ENCODE results near the gene DNAI2.

DNAI2 gene

DNA sequence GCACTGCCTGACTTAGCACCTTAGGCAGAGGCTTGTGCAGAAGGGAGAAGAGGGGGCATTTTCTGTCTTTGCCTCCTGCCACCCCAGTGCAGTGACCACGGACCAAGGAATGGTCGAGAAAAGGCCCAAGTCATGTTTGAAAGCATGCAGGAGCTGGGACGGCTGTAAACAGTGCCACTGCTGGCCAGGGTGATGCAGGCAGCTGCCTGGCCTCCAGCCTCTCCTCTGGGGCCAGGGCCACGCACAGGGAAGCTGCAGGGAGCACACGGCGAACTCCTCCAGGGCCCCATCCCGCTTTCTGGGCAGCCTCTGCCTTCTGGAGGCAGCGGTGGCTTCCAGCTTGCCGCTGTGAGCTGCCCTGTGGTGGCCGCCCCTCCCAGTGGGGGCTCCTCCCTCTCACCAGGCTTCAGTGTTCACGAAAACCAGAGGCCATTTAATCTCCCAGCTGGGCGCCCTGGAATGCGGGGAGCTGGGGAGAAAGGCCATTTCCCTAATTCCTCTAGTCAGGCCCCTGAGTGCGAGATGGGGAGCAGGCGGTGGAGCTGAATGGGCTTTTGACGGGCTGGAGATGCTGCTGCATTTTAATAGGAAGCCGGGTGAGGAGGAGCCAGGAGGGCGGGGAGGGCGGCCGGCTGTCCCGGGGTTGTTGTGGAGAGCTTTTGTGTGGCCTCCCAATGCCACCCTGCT lies 28.7 kb upstream of the DNAI2 start:
- H3K4me3 ChIP-seq (ENCODE audit: low read depth, low read length), result no peak overlapping the region
- TF ChIP-seq ZNF596 (tag by site-specific recombination; IDR thresholded peaks at IDR 0.05), result no peak
- TF ChIP-seq ZNF280C (tag by site-specific recombination; IDR thresholded peaks at IDR 0.05), result no peak
- 0 out of 2 replicates have a peak, but pooled peaks have one; percentile 21 for TF ChIP-seq ZBTB8A (tag by site-specific recombination; IDR thresholded peaks at IDR 0.05)
- no peak for TF ChIP-seq ZNF211 (tag by site-specific recombination; IDR thresholded peaks at IDR 0.05; ENCODE audit: low read depth)
- TF ChIP-seq ZNF10 (tag by site-specific recombination; IDR thresholded peaks at IDR 0.05), result no peak
- peak; percentile 100 for TF ChIP-seq ZIC2 (tag by site-specific recombination; IDR thresholded peaks at IDR 0.05)
- TF ChIP-seq ZNF148 (tag by site-specific recombination; IDR thresholded peaks at IDR 0.05; ENCODE audit: borderline replicate concordance), result no peak
- no peak for TF ChIP-seq ZNF48 (tag by site-specific recombination; IDR thresholded peaks at IDR 0.05)
- TF ChIP-seq ZNF223 (tag by site-specific recombination; IDR thresholded peaks at IDR 0.05), result peak; percentile 78
- TF ChIP-seq ZNF571 (tag by site-specific recombination; IDR thresholded peaks at IDR 0.05), result no peak
- TF ChIP-seq ZNF629 (tag by site-specific recombination; IDR thresholded peaks at IDR 0.05), result no peak
- no peak for TF ChIP-seq ZNF529 (tag by site-specific recombination; IDR thresholded peaks at IDR 0.05; ENCODE audit: insufficient replicate concordance)
- TF ChIP-seq ZNF423 (tag by site-specific recombination; IDR thresholded peaks at IDR 0.05), result peak; percentile 59; the same call in 1 of the 2 replicates
- no peak for TF ChIP-seq GLI4 (tag by site-specific recombination; IDR thresholded peaks at IDR 0.05)
- TF ChIP-seq ZNF548 (tag by site-specific recombination; IDR thresholded peaks at IDR 0.05), result no peak
- TF ChIP-seq ZNF341 (tag by site-specific recombination; IDR thresholded peaks at IDR 0.05; ENCODE audit: low read depth), result 0 out of 2 replicates have a peak, but pooled peaks have one; percentile 29
- no peak for TF ChIP-seq ZNF544 (tag by site-specific recombination; IDR thresholded peaks at IDR 0.05)
- H3K9me3 ChIP-seq (ENCODE audit: control insufficient read depth, insufficient read depth, low read depth, low read length), result no peaks in the 10 kb centered on the region
- H3K27ac ChIP-seq (ENCODE audit: extremely low read depth, low read depth, low read length), result no peak overlapping the region
- H3K4me1 ChIP-seq (ENCODE audit: control insufficient read depth, insufficient read depth, low read length), result no peaks in the 10 kb centered on the region
- CTCF ChIA-PET, result no interaction called here
- peaks cover 0 to 4% of the 10 kb centered on the region in 2 experiments; a peak in 1 of 3 replicates for H3K36me3 ChIP-seq (ENCODE audit: control insufficient read depth in 2 of 2, insufficient read depth in 1 of 2, low read length in 2 of 2)
- POLR2A ChIA-PET, result interaction anchor here (0.5 kb wide), 1 partner anchor 256 kb away, joined by 4 read pairs; no protein-coding TSS in a partner anchor

DNA sequence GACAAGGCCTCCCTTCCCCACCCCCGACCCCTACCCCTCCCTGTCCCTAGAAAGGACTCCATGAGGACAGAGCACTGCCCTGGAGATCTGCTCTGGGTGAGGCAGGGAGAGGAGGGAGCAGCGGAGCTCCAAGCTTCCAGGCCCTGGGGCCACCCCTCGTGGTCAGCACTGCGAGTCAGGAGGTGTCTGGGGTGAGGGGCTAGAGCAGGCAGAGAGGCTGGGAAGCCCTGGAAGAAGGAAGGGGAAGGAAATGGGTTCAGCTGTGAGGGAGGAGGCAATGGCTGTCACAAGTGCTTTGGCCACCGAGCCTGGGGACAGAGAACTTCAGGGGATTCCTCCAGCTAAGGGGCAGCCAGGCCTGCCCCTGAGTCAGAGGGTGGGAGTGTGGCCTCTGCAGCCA lies 28.2 kb upstream of the DNAI2 start:
- ChIA-PET CTCF (no interaction called here), POLR2A (no interaction called here)
- H3K27ac ChIP-seq (ENCODE audit: extremely low read depth, low read depth, low read length), result no peak overlapping the region
- H3K4me1 ChIP-seq (ENCODE audit: control insufficient read depth, insufficient read depth, low read length), result no peaks in the 10 kb centered on the region
- no peaks in the 10 kb centered on the region for H3K9me3 ChIP-seq (ENCODE audit: control insufficient read depth, insufficient read depth, low read depth, low read length)
- H3K4me3 ChIP-seq (ENCODE audit: low read depth, low read length), result no peak overlapping the region
- peaks cover 0 to 4% of the 10 kb centered on the region in 2 experiments; a peak in 1 of 3 replicates for H3K36me3 ChIP-seq (ENCODE audit: control insufficient read depth in 2 of 2, insufficient read depth in 1 of 2, low read length in 2 of 2)
- no peak for TF ChIP-seq ZNF830 (tag by site-specific recombination; IDR thresholded peaks at IDR 0.05; ENCODE audit: low read depth)
- TF ChIP-seq ZNF132 (tag by site-specific recombination; IDR thresholded peaks at IDR 0.05; ENCODE audit: borderline replicate concordance), result no peak
- TF ChIP-seq, protein P1, sequence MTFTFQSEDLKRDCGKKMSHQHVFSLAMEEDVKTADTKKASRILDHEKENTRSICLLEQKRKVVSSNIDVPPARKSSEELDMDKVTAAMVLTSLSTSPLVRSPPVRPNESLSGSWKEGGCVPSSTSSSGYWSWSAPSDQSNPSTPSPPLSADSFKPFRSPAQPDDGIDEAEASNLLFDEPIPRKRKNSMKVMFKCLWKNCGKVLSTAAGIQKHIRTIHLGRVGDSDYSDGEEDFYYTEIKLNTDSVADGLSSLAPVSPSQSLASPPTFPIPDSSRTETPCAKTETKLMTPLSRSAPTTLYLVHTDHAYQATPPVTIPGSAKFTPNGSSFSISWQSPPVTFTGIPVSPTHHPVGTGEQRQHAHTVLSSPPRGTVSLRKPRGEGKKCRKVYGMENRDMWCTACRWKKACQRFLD (tag by site-specific recombination; IDR thresholded peaks at IDR 0.05), result no peak
- no peak for TF ChIP-seq HOXA7 (CRISPR knock-in tag; IDR thresholded peaks at IDR 0.05; ENCODE audit: borderline replicate concordance)
- TF ChIP-seq, protein P2, sequence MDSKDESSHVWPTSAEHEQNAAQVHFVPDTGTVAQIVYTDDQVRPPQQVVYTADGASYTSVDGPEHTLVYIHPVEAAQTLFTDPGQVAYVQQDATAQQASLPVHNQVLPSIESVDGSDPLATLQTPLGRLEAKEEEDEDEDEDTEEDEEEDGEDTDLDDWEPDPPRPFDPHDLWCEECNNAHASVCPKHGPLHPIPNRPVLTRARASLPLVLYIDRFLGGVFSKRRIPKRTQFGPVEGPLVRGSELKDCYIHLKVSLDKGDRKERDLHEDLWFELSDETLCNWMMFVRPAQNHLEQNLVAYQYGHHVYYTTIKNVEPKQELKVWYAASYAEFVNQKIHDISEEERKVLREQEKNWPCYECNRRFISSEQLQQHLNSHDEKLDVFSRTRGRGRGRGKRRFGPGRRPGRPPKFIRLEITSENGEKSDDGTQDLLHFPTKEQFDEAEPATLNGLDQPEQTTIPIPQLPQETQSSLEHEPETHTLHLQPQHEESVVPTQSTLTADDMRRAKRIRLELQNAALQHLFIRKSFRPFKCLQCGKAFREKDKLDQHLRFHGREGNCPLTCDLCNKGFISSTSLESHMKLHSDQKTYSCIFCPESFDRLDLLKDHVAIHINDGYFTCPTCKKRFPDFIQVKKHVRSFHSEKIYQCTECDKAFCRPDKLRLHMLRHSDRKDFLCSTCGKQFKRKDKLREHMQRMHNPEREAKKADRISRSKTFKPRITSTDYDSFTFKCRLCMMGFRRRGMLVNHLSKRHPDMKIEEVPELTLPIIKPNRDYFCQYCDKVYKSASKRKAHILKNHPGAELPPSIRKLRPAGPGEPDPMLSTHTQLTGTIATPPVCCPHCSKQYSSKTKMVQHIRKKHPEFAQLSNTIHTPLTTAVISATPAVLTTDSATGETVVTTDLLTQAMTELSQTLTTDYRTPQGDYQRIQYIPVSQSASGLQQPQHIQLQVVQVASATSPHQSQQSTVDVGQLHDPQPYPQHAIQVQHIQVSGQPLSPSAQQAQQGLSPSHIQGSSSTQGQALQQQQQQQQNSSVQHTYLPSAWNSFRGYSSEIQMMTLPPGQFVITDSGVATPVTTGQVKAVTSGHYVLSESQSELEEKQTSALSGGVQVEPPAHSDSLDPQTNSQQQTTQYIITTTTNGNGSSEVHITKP (tag by site-specific recombination; IDR thresholded peaks at IDR 0.05), result no peak
- TF ChIP-seq ZNF660 (tag by site-specific recombination; IDR thresholded peaks at IDR 0.05), result no peak
- no peak for TF ChIP-seq ZNF555 (tag by site-specific recombination; conservative IDR thresholded peaks at IDR 0.05)
- no peak for TF ChIP-seq ZNF112 (tag by site-specific recombination; IDR thresholded peaks at IDR 0.05)
- TF ChIP-seq ZNF791 (tag by site-specific recombination; IDR thresholded peaks at IDR 0.05), result no peak
- TF ChIP-seq ZNF221 (tag by site-specific recombination; IDR thresholded peaks at IDR 0.05; ENCODE audit: borderline replicate concordance), result no peak
